Esophagus muscularis mucosa (tissue), 4 donors: ENCODE results near the gene KIF26B.

Experiments used
- CTCF ChIP-seq, 3 experiments: fragments of 200-600 bp in 2 of 3; fragments of 450-650 bp in 1 of 3; sonication (generic) in 2 of 3; IDR thresholded peaks; one replicate each; pipeline ENCODE4 v1.5.1; 2017 to 2019; ENCODE audit warnings: antibody characterized with exemption in 3 of 3, mild to moderate bottlenecking in 2 of 3, moderate library complexity in 1 of 3
- EP300 ChIP-seq: sonication (generic); formaldehyde crosslinking; IDR thresholded peaks from one replicate; pipeline ENCODE4 v1.6.1; 2017; ENCODE audit warnings: antibody characterized with exemption
- POLR2A ChIP-seq: fragments of 450-650 bp; IDR thresholded peaks from one replicate; pipeline ENCODE4 v1.6.1; 2017; ENCODE audit warnings: antibody characterized with exemption, moderate library complexity, mild to moderate bottlenecking, low read depth
- POLR2AphosphoS5 ChIP-seq, 2 donors: sonication (generic); formaldehyde crosslinking; IDR thresholded peaks; one replicate each; pipeline ENCODE4 v1.6.1; 2017; ENCODE audit warnings: antibody characterized with exemption in 2 of 2

- no peak for TF ChIP-seq POLR2A
- TF ChIP-seq CTCF (IDR thresholded peaks at IDR 0.05), result no peak
- TF ChIP-seq POLR2AphosphoS5 (IDR thresholded peaks at IDR 0.05), result no peak
- TF ChIP-seq EP300, result no peak
These were observed 171.4 kb downstream of the KIF26B start for GRCh38 chr1:245325922-245326795.
